ENCODE measurements around the gene CPN2.
A peak's percentile ranks its signal among the peaks of the same experiment; 100 is the strongest.

CPN2 gene

GRCh38 chr3:194328053-194328657 lies 23.0 kb downstream of the CPN2 start:
- DNase-seq (ENCODE audit: low read depth in 2 of 2) = no peak

- DNase-seq (ENCODE audit: low read depth in 2 of 2) = no peak
These were observed 23.7 kb downstream of the CPN2 start for GRCh38 chr3:194327218-194328052.

GRCh38 chr3:194326968-194327217 lies 24.2 kb downstream of the CPN2 start:
- no peak for DNase-seq (ENCODE audit: low read depth in 2 of 2)

- DNase-seq (ENCODE audit: low read depth in 2 of 2) = no peak
These were observed 24.7 kb downstream of the CPN2 start for GRCh38 chr3:194326192-194326967.

GRCh38 chr3:194325424-194326153 lies 25.5 kb downstream of the CPN2 start:
- DNase-seq (ENCODE audit: low read depth in 2 of 2) = no peak

- DNase-seq (ENCODE audit: low read depth in 2 of 2) = no peak
These were observed 26.3 kb downstream of the CPN2 start for GRCh38 chr3:194324823-194325327.

GRCh38 chr3:194323785-194324735 lies 27.1 kb downstream of the CPN2 start:
- peak in 1 of 2 donors; percentile 6 for DNase-seq (ENCODE audit: low read depth in 2 of 2)

GRCh38 chr3:194322678-194323211 lies 28.4 kb downstream of the CPN2 start:
- no peak for DNase-seq (ENCODE audit: low read depth in 2 of 2)

GRCh38 chr3:194321693-194322640 lies 29.2 kb downstream of the CPN2 start:
- no peak for DNase-seq (ENCODE audit: low read depth in 2 of 2)

- no peak for DNase-seq (ENCODE audit: low read depth in 2 of 2)
These were observed 30.3 kb downstream of the CPN2 start for GRCh38 chr3:194320744-194321243.

- DNase-seq (ENCODE audit: low read depth in 2 of 2) = no peak
These were observed 31.0 kb downstream of the CPN2 start for GRCh38 chr3:194320100-194320499.

GRCh38 chr3:194318511-194319161 lies 32.5 kb downstream of the CPN2 start:
- DNase-seq (ENCODE audit: low read depth in 2 of 2) = no peak

- DNase-seq (ENCODE audit: low read depth in 2 of 2) = no peak
These were observed 34.2 kb downstream of the CPN2 start for GRCh38 chr3:194316918-194317317.

GRCh38 chr3:194315965-194316361 lies 35.2 kb downstream of the CPN2 start:
- DNase-seq (ENCODE audit: low read depth in 2 of 2) = no peak

GRCh38 chr3:194315088-194315964 lies 35.8 kb downstream of the CPN2 start:
- peak; percentile 55 to 65 for DNase-seq (ENCODE audit: low read depth in 2 of 2)

GRCh38 chr3:194314388-194315068 lies 36.6 kb downstream of the CPN2 start:
- no peak for DNase-seq (ENCODE audit: low read depth in 2 of 2)
